HCT116 (cell line): ENCODE results near the gene GOLGA7B. TPM values are rescaled to one million over a fixed set of nuclear protein-coding genes. Genes with fewer than 3 reads are reported as not detected.

Experiments
- ATAC-seq: fragments of 200-7000 bp; cut with Tn5 transposase; 2 replicates; pipeline ENCODE4 v1.9.1; 2020; ENCODE audit warnings: mild to moderate bottlenecking, moderate library complexity
- BruUV-seq: library from RNA; stranded (reverse); fragments of 400-500 nt; replicated peaks from 2 replicates; lab custom pipeline; 2021; lab: Mats Ljungman, UMichigan
- CTCF ChIA-PET: fragments of 300-600 bp; sonication (Branson Sonifier 250); formaldehyde crosslinking; loops from one replicate; lab custom pipeline; 2021; ENCODE audit warnings: antibody characterized with exemption; lab: Charles Lee
- POLR2A ChIA-PET: fragments of 300-600, 350-600 bp; sonication (Branson Sonifier 250); formaldehyde crosslinking; loops from one replicate; lab custom pipeline; 2021; ENCODE audit warnings: antibody characterized with exemption; lab: Charles Lee
- RAD21 ChIA-PET, 2 experiments: fragments of 300-600 bp; sonication (Branson Sonifier 250); formaldehyde crosslinking; loops; one replicate each; lab custom pipeline; 2023; ENCODE audit warnings: low total read pairs in 2 of 2; ENCODE audit not compliant: uncharacterized antibody in 2 of 2, unreplicated experiment in 2 of 2, low non-redundant PET in 1 of 2; lab: Charles Lee
- DNase-seq: peaks from one replicate; pipeline ENCODE4 v3.0.0-alpha.2; 2010; ENCODE audit warnings: low read depth, low spot score
- H2AFZ ChIP-seq: fragments of 200-600 bp; shearing (Covaris generic), sonication (generic); 2 replicates; pipeline ENCODE4 v1.6.1; 2017; ENCODE audit warnings: low read depth, mixed run types, mixed read lengths, antibody characterized with exemption, low read length; ENCODE audit not compliant: poor library complexity, severe bottlenecking
- H3K27ac ChIP-seq: 2 replicates; pipeline ENCODE4 v1.5.1; 2012; ENCODE audit warnings: low read depth, low read length
- H3K27me3 ChIP-seq: fragments of 200-600 bp; sonication (generic); 2 replicates; pipeline ENCODE4 v1.6.1; 2016; ENCODE audit warnings: mixed run types, low read length, mixed read lengths; ENCODE audit not compliant: insufficient read depth
- H3K36me3 ChIP-seq, 2 experiments: fragments of 200-500 bp in 1 of 2; fragments of 200-600 bp in 1 of 2; sonication (Bioruptor generic) in 1 of 2; sonication (generic) in 1 of 2; 2 replicates each; pipeline versions ENCODE4 v1.5.1 to v1.6.1; 2014 to 2016; ENCODE audit warnings: low read length in 2 of 2, inconsistent platforms in 1 of 2, mixed read lengths in 1 of 2, mixed run types in 1 of 2; ENCODE audit not compliant: insufficient read depth in 2 of 2, control insufficient read depth in 1 of 2
- H3K4me1 ChIP-seq, 2 experiments: fragments of 200-600 bp in 1 of 2; sonication (generic) in 1 of 2; 2 replicates each; pipeline versions ENCODE4 v1.5.1 to v1.6.1; 2012 to 2017; ENCODE audit warnings: low read length in 2 of 2, inconsistent platforms in 1 of 2, mild to moderate bottlenecking in 1 of 2, mixed read lengths in 1 of 2, mixed run types in 1 of 2, moderate library complexity in 1 of 2; ENCODE audit not compliant: insufficient read depth in 2 of 2, control insufficient read depth in 1 of 2
- H3K4me2 ChIP-seq: fragments of 200-600 bp; sonication (generic); 2 replicates; pipeline ENCODE4 v1.6.1; 2017; ENCODE audit warnings: mixed run types, low read length, mixed read lengths
- H3K4me3 ChIP-seq, 2 experiments: fragments of 200-600 bp in 1 of 2; sonication (generic) in 1 of 2; replicated peaks in 1 of 2; 2 replicates each; pipeline ENCODE4 v1.5.1; 2011 to 2016; ENCODE audit warnings: low read length in 2 of 2, control low read depth in 1 of 2, low read depth in 1 of 2, mild to moderate bottlenecking in 1 of 2, mixed read lengths in 1 of 2, mixed run types in 1 of 2
- H3K79me2 ChIP-seq: fragments of 200-600 bp; sonication (generic); 2 replicates; pipeline ENCODE4 v1.6.1; 2017; ENCODE audit warnings: mild to moderate bottlenecking, mixed run types, low read length, moderate library complexity, mixed read lengths; ENCODE audit not compliant: insufficient read depth
- H3K9ac ChIP-seq: fragments of 200-600 bp; sonication (generic); 2 replicates; pipeline ENCODE4 v1.6.1; 2016; ENCODE audit warnings: low read length, mixed read lengths
- H3K9me2 ChIP-seq: fragments of 200-600 bp; sonication (generic), shearing (Covaris generic); 2 replicates; pipeline ENCODE4 v1.6.1; 2017; ENCODE audit warnings: mixed run types, mild to moderate bottlenecking, moderate library complexity; ENCODE audit not compliant: insufficient read depth
- H3K9me3 ChIP-seq, 2 experiments: fragments of 200-500 bp in 1 of 2; fragments of 200-600 bp in 1 of 2; sonication (Bioruptor generic) in 1 of 2; sonication (generic) in 1 of 2; 2 replicates each; pipeline ENCODE4 v1.6.1; 2014 to 2017; ENCODE audit warnings: low read length in 2 of 2, mixed read lengths in 2 of 2, inconsistent platforms in 1 of 2, low read depth in 1 of 2, mild to moderate bottlenecking in 1 of 2, mixed run types in 1 of 2, moderate library complexity in 1 of 2; ENCODE audit not compliant: control insufficient read depth in 1 of 2, insufficient read depth in 1 of 2
- H4K20me1 ChIP-seq: fragments of 200-600 bp; sonication (generic), shearing (Covaris generic); 2 replicates; pipeline ENCODE4 v1.6.1; 2017; ENCODE audit warnings: mixed run types, mild to moderate bottlenecking, moderate library complexity; ENCODE audit not compliant: insufficient read depth
- CBX3 ChIP-seq: IDR thresholded peaks from 2 replicates; pipeline ENCODE4 v1.6.1; 2012; ENCODE audit warnings: low read depth
- ELF1 ChIP-seq: IDR thresholded peaks from 2 replicates; pipeline ENCODE4 v1.6.1; 2012; ENCODE audit warnings: low read depth, borderline replicate concordance
- EZH2 ChIP-seq: fragments of 200-600 bp; sonication (generic); IDR thresholded peaks from 2 replicates; pipeline ENCODE4 v1.6.1; 2017; ENCODE audit warnings: antibody characterized with exemption, mixed run types
- FOSL1 ChIP-seq: IDR thresholded peaks from 2 replicates; pipeline ENCODE4 v1.6.1; 2012; ENCODE audit warnings: low read depth
- JUND ChIP-seq: IDR thresholded peaks from 2 replicates; pipeline ENCODE4 v1.6.1; 2012
- MAX ChIP-seq: IDR thresholded peaks from 2 replicates; pipeline ENCODE4 v1.6.1; 2012
- POLR2A ChIP-seq: IDR thresholded peaks from 2 replicates; pipeline ENCODE4 v1.7.0; 2011; ENCODE audit warnings: borderline replicate concordance; ENCODE audit not compliant: insufficient read depth, insufficient read length; ENCODE audit errors: extremely low read depth
- RAD21 ChIP-seq: IDR thresholded peaks from 2 replicates; pipeline ENCODE4 v1.6.1; 2012; ENCODE audit warnings: low read depth, mild to moderate bottlenecking
- REST ChIP-seq: IDR thresholded peaks from 2 replicates; pipeline ENCODE4 v1.6.1; 2012; ENCODE audit warnings: low read depth
- YY1 ChIP-seq: IDR thresholded peaks from 2 replicates; pipeline ENCODE4 v1.6.1; 2011; ENCODE audit warnings: low read length, low read depth, moderate library complexity, mild to moderate bottlenecking; ENCODE audit not compliant: insufficient replicate concordance; ENCODE audit errors: extremely low read depth
- ZFX ChIP-seq: fragments of 450-650 bp; IDR thresholded peaks from 2 replicates; pipeline ENCODE4 v1.6.1; 2017
- ZNF274 ChIP-seq: fragments of 200-500 bp; sonication (Bioruptor generic); IDR thresholded peaks from 2 replicates; pipeline ENCODE4 v1.6.1; 2014; ENCODE audit warnings: mild to moderate bottlenecking, low read depth, low read length, inconsistent platforms
- intact Hi-C: fragments of 100-400 bp; cut with micrococcal nuclease; formaldehyde crosslinking; loops from 2 replicates; pipeline ENCODE4 v1.10.0; 2022
- total RNA-seq: library from RNA; stranded (reverse); gene quantifications from one replicate; pipeline ENCODE4 v1.2.1, GENCODE V29; 2021; ENCODE audit not compliant: unreplicated experiment

The GOLGA7B gene
- total RNA-seq, 1 experiment from 2014 or later = 1.0 TPM

DNA sequence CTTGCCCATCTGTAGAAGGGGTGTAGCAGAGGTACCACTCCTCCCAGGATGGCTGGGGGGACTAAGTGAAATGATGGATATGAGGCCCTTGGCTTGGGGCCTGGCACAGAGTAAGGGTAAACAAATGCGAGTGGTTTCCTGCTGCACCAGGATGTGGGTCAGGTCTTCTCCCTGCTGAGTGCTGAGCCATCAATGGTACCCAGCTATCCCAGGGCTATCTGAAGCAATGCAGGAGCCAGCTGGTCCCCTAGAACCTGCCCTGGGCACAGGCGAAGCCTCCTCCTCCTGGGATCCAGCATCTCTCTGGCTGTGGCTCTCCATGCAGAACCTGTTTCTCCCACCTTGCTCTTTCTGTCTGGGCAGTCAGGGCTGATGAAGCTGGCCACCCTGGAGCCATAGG lies 20.9 kb upstream of the GOLGA7B start:
- intact Hi-C loops = no loop called here
- Histone ChIP-seq H3K9me2 (no peaks in the 10 kb centered on the region), H3K79me2 (no peaks in the 10 kb centered on the region), H3K4me2 (no peak overlapping the region), H4K20me1 (no peaks in the 10 kb centered on the region), H3K36me3 (no peaks in the 10 kb centered on the region), H3K27ac (no peak overlapping the region), H3K9me3 (no peaks in the 10 kb centered on the region), H3K27me3 (no peaks in the 10 kb centered on the region), H3K4me3 (no peak overlapping the region), H3K4me1 (no peaks in the 10 kb centered on the region), H3K9ac (no peak overlapping the region), H2AFZ (no peak overlapping the region)
- POLR2A ChIA-PET = no interaction called here
- ATAC-seq (no peak), DNase-seq (no peak)
- CTCF ChIA-PET = no interaction called here
- TF ChIP-seq POLR2A = no peak
- no peak for TF ChIP-seq REST
- RAD21 ChIA-PET = no interaction called here
- no TSS peak for BruUV-seq

- Histone ChIP-seq H3K9me2 (no peaks in the 10 kb centered on the region), H3K9me3 (no peaks in the 10 kb centered on the region), H3K9ac (no peak overlapping the region), H3K4me1 (peaks cover 0 to 1% of the 10 kb centered on the region in 2 experiments; a peak in 1 of 4 replicates), H3K36me3 (no peaks in the 10 kb centered on the region), H2AFZ (no peak overlapping the region), H3K27ac (no peak overlapping the region), H3K4me2 (no peak overlapping the region), H3K27me3 (no peaks in the 10 kb centered on the region), H3K79me2 (no peaks in the 10 kb centered on the region), H3K4me3 (no peak overlapping the region), H4K20me1 (no peaks in the 10 kb centered on the region)
- intact Hi-C loops = no loop called here
- ChIA-PET CTCF (interaction anchor here (1.2 kb wide), 1 partner anchor 20 kb away, joined by 3 read pairs; the partner anchor contains the start of gene GOLGA7B), RAD21 (no interaction called here), POLR2A (interaction anchor here (0.6 kb wide), 1 partner anchor 9 kb away, joined by 5 read pairs; no protein-coding TSS in a partner anchor)
- BruUV-seq = no TSS peak
- no peak for ATAC-seq
- TF ChIP-seq ZNF274 = no peak
- no peak for TF ChIP-seq JUND
- no peak for TF ChIP-seq RAD21
- TF ChIP-seq ZFX = no peak
- TF ChIP-seq MAX = no peak
- no peak for TF ChIP-seq CBX3
- TF ChIP-seq YY1 = no peak
- TF ChIP-seq EZH2 = no peak
- no peak for TF ChIP-seq FOSL1
- TF ChIP-seq ELF1 = no peak
- DNase-seq = no peak
Measured at GRCh38 chr10:97830064-97830463, 19.6 kb upstream of the GOLGA7B start.
